Choroid plexus epithelial cell (primary cell): ENCODE results near the gene APLP2.
"Not testable (repeated sequence)": the region's sequence is repeated elsewhere in the genome, so short reads cannot be mapped to it uniquely, and the experiment has no call there.

Experiments used
- DNase-seq: peaks from one replicate; pipeline ENCODE4 v3.0.0-alpha.2; 2010; ENCODE audit warnings: low read depth
- H3K4me3 ChIP-seq: 2 replicates; pipeline ENCODE4 v1.5.1; 2011; ENCODE audit warnings: low read depth, mild to moderate bottlenecking, control low read depth, low read length, moderate library complexity
- CTCF ChIP-seq: conservative IDR thresholded peaks from 2 replicates; pipeline ENCODE4 v1.5.1; 2011; ENCODE audit warnings: low read depth, mild to moderate bottlenecking, control low read depth, inconsistent platforms, low read length, moderate library complexity

APLP2 gene

DNA sequence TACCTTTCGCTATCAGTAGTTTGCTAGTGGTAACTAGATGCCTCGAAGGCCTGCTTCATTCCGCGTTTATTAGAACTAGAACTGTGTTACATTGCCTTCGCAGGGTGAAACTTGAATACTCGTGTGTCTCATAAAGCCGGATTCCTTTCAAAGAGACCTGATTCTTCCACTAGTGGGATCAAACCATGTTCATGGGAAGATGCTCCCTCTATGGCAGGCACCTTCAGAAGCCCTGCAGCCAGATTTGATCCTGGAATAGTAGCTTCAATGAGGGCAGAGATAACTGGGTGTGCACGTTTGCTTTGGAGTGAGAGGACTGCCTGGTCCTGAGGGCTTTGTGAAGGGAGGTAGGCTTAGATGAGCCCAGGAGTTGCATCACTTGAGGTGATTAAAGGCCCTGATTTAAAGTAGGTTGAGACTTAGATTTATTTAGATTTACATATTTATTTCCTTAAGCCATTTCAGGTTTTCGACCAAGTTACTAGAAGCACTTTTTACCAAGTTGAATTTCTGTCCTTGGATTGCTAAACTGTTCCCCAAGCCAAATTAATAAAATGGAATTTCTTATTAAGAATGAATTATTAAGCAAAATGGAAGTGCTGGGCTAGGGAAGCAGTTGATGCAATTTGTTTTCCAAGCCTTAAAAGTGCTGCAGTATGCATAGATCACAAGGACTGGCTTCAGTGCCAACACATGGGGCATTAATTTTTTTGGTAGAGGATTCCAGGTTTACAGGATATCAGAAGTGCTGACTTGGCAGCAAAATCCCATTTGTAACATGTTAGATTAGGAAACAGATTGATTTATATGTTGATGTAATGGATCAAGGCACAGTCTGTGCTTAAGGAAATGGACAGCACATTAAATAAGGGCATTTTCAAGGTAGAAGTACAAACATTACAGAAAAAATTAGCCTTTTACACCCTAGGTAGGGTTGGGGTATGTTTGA is 32.9 kb downstream of the APLP2 start:
- DNase-seq: no peak
- no peak overlapping the region for H3K4me3 ChIP-seq
- TF ChIP-seq CTCF: no peak

GRCh38 chr11:130103296-130103814 is 33.7 kb downstream of the APLP2 start:
- no peak overlapping the region for H3K4me3 ChIP-seq
- DNase-seq: peak; percentile 98

GRCh38 chr11:130106381-130106780 is 36.7 kb downstream of the APLP2 start:
- TF ChIP-seq CTCF: no peak
- no peak for DNase-seq

More at GRCh38 chr11:130103296-130103814, 33.7 kb downstream of the APLP2 start:
- TF ChIP-seq CTCF: no peak

GRCh38 chr11:130108671-130109070 is 39.0 kb downstream of the APLP2 start:
- not testable (repeated sequence) for DNase-seq, H3K4me3 ChIP-seq

More at GRCh38 chr11:130106381-130106780, 36.7 kb downstream of the APLP2 start:
- H3K4me3 ChIP-seq: no peak overlapping the region

GRCh38 chr11:130109386-130109785 is 39.7 kb downstream of the APLP2 start:
- no peak for TF ChIP-seq CTCF
- H3K4me3 ChIP-seq: no peak overlapping the region
- DNase-seq: no peak

DNA sequence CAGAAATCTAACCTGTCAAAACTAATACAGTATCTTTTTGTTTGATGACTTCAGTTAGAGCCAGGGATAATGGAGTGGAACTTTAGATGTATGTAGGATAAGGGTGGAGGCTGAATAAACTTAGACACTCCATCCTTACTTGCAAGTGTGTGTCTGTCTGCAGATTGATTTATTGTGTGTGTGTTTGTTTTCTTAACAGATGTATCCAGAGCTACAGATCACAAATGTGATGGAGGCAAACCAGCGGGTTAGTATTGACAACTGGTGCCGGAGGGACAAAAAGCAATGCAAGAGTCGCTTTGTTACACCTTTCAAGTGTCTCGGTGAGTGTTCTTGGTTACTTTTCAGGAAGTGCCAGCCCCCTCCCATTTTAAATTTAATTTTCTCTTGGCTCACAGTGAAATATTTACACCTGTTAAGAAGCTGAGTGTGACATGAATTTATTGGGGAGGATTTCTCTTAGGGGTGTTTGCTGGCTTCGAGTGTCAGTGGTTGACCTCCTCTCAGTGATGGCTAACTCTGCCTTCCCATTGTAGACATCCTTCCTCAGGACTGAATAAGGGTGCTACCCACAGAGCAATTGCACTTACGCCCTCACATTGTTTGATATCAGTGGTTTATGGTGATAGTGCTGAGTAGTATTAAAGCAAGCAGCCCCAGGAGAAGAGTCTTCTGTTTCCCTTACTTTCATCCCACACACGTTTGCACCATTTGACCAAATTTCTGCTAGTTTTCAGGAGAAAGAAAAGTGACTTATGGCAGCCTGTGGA is 40.8 kb downstream of the APLP2 start:
- no peak overlapping the region for H3K4me3 ChIP-seq
- no peak for TF ChIP-seq CTCF
- DNase-seq: no peak

DNA sequence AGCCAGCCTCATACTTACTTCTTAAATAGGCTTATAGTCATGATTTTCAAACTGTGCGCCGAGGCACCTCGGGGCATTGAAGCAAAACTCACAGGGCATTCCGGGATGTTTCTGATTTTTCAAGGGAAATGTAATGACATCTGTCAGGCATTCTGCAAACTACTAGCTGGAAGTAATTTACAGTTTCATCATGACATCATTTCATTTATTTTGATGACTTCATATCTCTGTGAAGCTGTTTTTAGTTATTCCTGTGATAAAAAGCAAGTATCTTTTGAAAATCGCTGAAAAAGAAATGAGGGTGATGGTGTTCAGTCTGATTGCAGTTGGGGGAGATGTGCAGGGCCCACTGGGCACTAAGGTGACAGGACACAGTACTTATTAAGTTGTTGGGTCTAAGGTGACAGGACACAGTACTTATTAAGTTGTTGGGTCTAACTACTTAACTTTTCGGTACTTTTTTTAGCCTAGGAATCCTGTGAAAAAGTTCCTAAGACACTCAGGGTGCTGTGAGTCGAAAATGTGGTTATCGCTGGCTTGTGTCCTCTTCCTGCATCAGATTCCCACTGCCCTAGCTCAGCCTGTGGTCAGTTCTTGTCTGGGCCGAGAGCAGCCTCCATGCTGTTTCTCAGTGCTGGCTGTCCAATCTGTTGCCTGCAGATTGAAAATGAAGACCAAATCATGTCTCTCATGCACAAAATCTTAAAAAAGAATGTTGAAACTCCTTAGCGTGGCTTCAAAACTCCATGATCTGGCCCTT is 42.6 kb downstream of the APLP2 start:
- no peak for TF ChIP-seq CTCF
- peak; percentile 17 for DNase-seq
- no peak overlapping the region for H3K4me3 ChIP-seq
